ENCODE results near the gene PRDM8. TPM values are rescaled to one million over a fixed set of nuclear protein-coding genes. Genes with fewer than 3 reads are reported as not detected.

The PRDM8 gene
- total RNA-seq, 1 donor from 2014 or later, result 1.6 TPM

DNA sequence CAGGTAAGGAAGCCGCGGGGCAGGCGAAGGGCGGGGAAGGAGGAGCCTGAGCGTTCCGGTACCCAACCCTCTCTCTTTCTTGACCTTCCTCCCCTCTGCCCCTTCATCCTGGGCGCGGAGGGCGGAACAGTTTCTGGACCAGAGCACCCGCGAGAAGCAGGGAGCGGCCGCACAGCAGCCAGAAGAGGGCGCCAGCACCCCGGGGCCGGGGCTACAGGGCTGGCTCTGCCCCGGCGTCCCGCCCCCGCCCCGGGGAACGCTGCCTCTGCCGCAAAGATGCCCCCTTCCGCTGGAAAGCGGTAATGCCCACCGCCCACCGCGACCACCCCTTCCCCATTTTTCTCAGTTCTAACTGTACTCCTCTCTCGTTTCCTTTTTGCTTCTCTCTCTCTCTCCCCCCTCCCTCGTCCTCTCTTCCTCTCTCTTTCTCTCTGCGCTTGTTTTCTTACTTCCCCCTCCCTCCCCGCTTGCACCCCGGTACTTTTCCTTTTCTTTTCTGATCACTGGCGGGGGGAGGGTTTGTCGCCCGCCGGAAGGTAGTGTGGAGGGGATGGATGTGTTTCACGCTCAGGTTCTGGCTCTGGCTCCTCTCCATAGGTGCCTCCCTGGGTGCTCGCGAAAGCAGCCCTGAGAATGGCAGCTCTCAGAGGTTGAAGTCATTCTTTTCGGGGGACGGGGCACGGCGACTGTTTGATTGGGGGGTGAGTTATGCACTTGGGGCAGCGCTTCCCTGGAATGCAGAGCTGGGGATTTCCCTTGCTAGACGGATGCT lies 13.1 kb upstream of the PRDM8 start:
- intact Hi-C loops (cut with DNase I), result no loop called here
- Histone ChIP-seq H3K27me3 (ENCODE audit: low read depth) (peaks cover 44% of the 10 kb centered on the region), H3K4me3 (peak overlapping the region; percentile 61), H3K4me1 (peaks cover 39% of the 10 kb centered on the region), H3K9me3 (peaks cover under 1% of the 10 kb centered on the region), H3K36me3 (no peaks in the 10 kb centered on the region), H3K27ac (peak overlapping the region; percentile 55)
- DNase-seq (peak; percentile 89), ATAC-seq (peak; percentile 96)
- TF ChIP-seq, protein P1, sequence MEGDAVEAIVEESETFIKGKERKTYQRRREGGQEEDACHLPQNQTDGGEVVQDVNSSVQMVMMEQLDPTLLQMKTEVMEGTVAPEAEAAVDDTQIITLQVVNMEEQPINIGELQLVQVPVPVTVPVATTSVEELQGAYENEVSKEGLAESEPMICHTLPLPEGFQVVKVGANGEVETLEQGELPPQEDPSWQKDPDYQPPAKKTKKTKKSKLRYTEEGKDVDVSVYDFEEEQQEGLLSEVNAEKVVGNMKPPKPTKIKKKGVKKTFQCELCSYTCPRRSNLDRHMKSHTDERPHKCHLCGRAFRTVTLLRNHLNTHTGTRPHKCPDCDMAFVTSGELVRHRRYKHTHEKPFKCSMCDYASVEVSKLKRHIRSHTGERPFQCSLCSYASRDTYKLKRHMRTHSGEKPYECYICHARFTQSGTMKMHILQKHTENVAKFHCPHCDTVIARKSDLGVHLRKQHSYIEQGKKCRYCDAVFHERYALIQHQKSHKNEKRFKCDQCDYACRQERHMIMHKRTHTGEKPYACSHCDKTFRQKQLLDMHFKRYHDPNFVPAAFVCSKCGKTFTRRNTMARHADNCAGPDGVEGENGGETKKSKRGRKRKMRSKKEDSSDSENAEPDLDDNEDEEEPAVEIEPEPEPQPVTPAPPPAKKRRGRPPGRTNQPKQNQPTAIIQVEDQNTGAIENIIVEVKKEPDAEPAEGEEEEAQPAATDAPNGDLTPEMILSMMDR (IDR thresholded peaks at IDR 0.05), result peak; percentile 93

- peaks cover 52% of the 10 kb centered on the region for H3K27me3 ChIP-seq (ENCODE audit: low read depth)
- peak overlapping the region; percentile 55 for H3K27ac ChIP-seq
- peaks cover 42% of the 10 kb centered on the region for H3K4me1 ChIP-seq
- intact Hi-C loops (cut with DNase I), result no loop called here
- no peaks in the 10 kb centered on the region for H3K9me3 ChIP-seq
- no peaks in the 10 kb centered on the region for H3K36me3 ChIP-seq
- TF ChIP-seq, protein P1 (IDR thresholded peaks at IDR 0.05), result no peak
- peak overlapping the region; percentile 61 for H3K4me3 ChIP-seq
- DNase-seq, result no peak
- no peak for ATAC-seq
Measured at GRCh38 chr4:80184825-80185756, 12.2 kb upstream of the PRDM8 start.

- peaks cover 42% of the 10 kb centered on the region for H3K4me1 ChIP-seq
- DNase-seq, result no peak
Measured at GRCh38 chr4:80185787-80186548, 11.3 kb upstream of the PRDM8 start.

GRCh38 chr4:80186676-80187075 lies 10.6 kb upstream of the PRDM8 start:
- H3K27ac ChIP-seq, result no peak overlapping the region
- TF ChIP-seq, protein P1 (IDR thresholded peaks at IDR 0.05), result no peak
- ATAC-seq, result no peak
- no peak for DNase-seq
- intact Hi-C loops (cut with DNase I), result no loop called here
- H3K4me1 ChIP-seq, result peaks cover 36% of the 10 kb centered on the region
- H3K27me3 ChIP-seq (ENCODE audit: low read depth), result peaks cover 64% of the 10 kb centered on the region
- no peaks in the 10 kb centered on the region for H3K9me3 ChIP-seq
- no peaks in the 10 kb centered on the region for H3K36me3 ChIP-seq
- no peak overlapping the region for H3K4me3 ChIP-seq

More at GRCh38 chr4:80185787-80186548, 11.3 kb upstream of the PRDM8 start:
- ATAC-seq, result no peak
- intact Hi-C loops (cut with DNase I), result no loop called here
- Histone ChIP-seq H3K27me3 (ENCODE audit: low read depth) (peaks cover 61% of the 10 kb centered on the region), H3K9me3 (no peaks in the 10 kb centered on the region), H3K4me3 (peak overlapping the region; percentile 61), H3K36me3 (no peaks in the 10 kb centered on the region), H3K27ac (no peak overlapping the region)
- TF ChIP-seq, protein P1 (IDR thresholded peaks at IDR 0.05), result no peak

- TF ChIP-seq, protein P1 (IDR thresholded peaks at IDR 0.05), result no peak
- ATAC-seq (no peak), DNase-seq (no peak)
- H3K4me3 ChIP-seq, result no peak overlapping the region
- H3K4me1 ChIP-seq, result peaks cover 35% of the 10 kb centered on the region
- H3K9me3 ChIP-seq, result no peaks in the 10 kb centered on the region
- intact Hi-C loops (cut with DNase I), result no loop called here
- peaks cover 70% of the 10 kb centered on the region for H3K27me3 ChIP-seq (ENCODE audit: low read depth)
- H3K36me3 ChIP-seq, result no peaks in the 10 kb centered on the region
- no peak overlapping the region for H3K27ac ChIP-seq
Measured at GRCh38 chr4:80187677-80188076, 9.6 kb upstream of the PRDM8 start.

Data from lower lobe of right lung (tissue), 2 donors.